K562 treated with DMSO at 1 percent for 12 hours (cell line): ENCODE results near the gene PTH2R. TPM values are rescaled to one million over a fixed set of nuclear protein-coding genes. Genes with fewer than 3 reads are reported as not detected.

Experiments
- total RNA-seq: library from RNA; unstranded; fragments of 300-600 nt; gene quantifications from 2 replicates; pipeline ENCODE4 v1.2.3, GENCODE V29; 2022; ENCODE audit not compliant: insufficient read depth

Gene PTH2R, protein sequence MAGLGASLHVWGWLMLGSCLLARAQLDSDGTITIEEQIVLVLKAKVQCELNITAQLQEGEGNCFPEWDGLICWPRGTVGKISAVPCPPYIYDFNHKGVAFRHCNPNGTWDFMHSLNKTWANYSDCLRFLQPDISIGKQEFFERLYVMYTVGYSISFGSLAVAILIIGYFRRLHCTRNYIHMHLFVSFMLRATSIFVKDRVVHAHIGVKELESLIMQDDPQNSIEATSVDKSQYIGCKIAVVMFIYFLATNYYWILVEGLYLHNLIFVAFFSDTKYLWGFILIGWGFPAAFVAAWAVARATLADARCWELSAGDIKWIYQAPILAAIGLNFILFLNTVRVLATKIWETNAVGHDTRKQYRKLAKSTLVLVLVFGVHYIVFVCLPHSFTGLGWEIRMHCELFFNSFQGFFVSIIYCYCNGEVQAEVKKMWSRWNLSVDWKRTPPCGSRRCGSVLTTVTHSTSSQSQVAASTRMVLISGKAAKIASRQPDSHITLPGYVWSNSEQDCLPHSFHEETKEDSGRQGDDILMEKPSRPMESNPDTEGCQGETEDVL
- 2.1 TPM in 1 of 2 replicates, not detected in the other for total RNA-seq

DNA sequence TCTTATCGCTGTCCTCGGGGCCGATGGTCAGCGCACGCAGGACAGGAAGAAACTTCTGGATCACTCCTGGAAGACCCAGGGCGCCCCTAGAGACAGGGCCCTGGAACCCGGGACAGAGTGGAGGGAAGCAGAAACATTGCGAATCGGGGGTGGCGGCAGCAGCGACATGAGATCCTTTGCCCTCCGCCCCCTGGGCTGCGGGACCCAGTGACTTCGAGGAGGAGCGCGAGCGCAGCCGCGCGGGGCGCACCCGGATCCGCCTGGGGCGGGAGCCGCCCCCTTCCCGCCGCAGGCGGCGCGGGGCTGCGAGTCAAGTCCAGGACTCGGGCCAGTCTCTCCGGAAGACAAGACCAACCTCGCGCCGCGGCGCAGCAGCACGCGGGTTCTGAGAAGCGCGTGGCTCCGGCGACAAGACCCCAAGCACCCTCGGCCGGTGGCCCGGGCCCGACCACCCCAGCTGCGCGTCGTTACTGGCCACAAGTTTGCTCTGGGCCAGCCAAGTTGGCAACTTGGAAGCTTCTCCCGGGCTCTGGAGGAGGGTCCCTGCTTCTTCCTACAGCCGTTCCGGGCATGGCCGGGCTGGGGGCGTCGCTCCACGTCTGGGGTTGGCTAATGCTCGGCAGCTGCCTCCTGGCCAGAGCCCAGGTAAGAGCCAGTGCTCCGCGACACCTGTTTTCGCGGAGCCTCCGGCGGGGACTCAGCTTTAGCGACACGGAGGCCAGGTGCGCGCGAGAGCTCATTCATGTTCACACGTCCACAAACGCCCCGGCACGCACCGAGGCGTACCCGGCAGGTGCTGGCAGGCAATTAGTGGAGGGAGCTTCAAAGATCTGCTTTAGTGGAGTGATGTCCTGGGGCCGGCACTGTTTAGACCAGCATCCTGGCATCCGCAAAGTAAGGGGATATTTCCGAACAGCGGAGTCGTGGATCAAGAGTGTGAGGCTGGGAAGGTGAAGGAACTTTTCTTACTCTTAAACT, at the start of gene PTH2R:
Gene PTH2R (plus strand): TSS at position 319 of the 978 bp plus-strand sequence. CDS start 252 bp downstream, at position 571.

Other genes starting within 250 kb of the PTH2R start
- gene CRYGA, start 243.2 kb upstream of the PTH2R start, total RNA-seq, result not detected in 2 replicates
- gene C2orf80, start 216.8 kb upstream of the PTH2R start, total RNA-seq, result not detected in 2 replicates
- 104 and 195 TPM in 2 replicates for gene IDH1, start 151.7 kb upstream of the PTH2R start, total RNA-seq
- 2.1 and 14.3 TPM in 2 replicates for gene PIKFYVE, start 140.5 kb upstream of the PTH2R start, total RNA-seq